Large intestine (tissue), 3 donors: Measurements from ENCODE around the gene NOXO1. TPM values are rescaled to one million over a fixed set of nuclear protein-coding genes. Genes with fewer than 3 reads are reported as not detected.
A peak's percentile ranks its signal among the peaks of the same experiment; 100 is the strongest.
"Not testable (repeated sequence)": the region's sequence is repeated elsewhere in the genome, so short reads cannot be mapped to it uniquely, and the experiment has no call there.

ENCODE experiments used
- DNase-seq, 2 donors: peaks; one replicate each; pipeline versions ENCODE4 v3.0.0 to v3.0.0-alpha.2; 2013
- H3K27ac ChIP-seq: one replicate; pipeline ENCODE4 v1.5.1; 2013; ENCODE audit warnings: low read length
- H3K27me3 ChIP-seq: 2 replicates; pipeline ENCODE4 v1.6.1; 2013; ENCODE audit warnings: low read length; ENCODE audit not compliant: control insufficient read depth, insufficient read depth
- H3K36me3 ChIP-seq: 2 replicates; pipeline ENCODE4 v1.6.1; 2013; ENCODE audit warnings: low read length; ENCODE audit not compliant: control insufficient read depth, insufficient read depth
- H3K4me1 ChIP-seq: one replicate; pipeline ENCODE4 v1.6.1; 2013; ENCODE audit warnings: low read length; ENCODE audit not compliant: control insufficient read depth, insufficient read depth
- H3K4me3 ChIP-seq: one replicate; pipeline ENCODE4 v1.5.1; 2013; ENCODE audit warnings: low read length
- H3K9me3 ChIP-seq: one replicate; pipeline ENCODE4 v1.6.1; 2013; ENCODE audit warnings: mild to moderate bottlenecking, low read depth, low read length, moderate library complexity; ENCODE audit not compliant: control insufficient read depth
- WGBS: methylation state at CpG from one replicate; pipeline ENCODE4 v1.1.5; 2013; ENCODE audit warnings: low lambda C conversion rate; ENCODE audit not compliant: insufficient coverage; 5-methylcytosine and 5-hydroxymethylcytosine counted together
- polyA plus RNA-seq: library from polyadenylated mRNA; unstranded; fragments of 120-200 nt; gene quantifications from one replicate; pipeline ENCODE4 v1.2.1, GENCODE V29; 2013

Gene NOXO1
- polyA plus RNA-seq, 1 donor: 2.8 TPM

GRCh38 chr16:1959269-1960039, 21.8 kb downstream of the NOXO1 start, which contains the start of gene NDUFB10:
NDUFB10 (plus strand) TSS chr16:1959538; CDS start chr16:1959625, 87 bp downstream.
- WGBS: no CpG with 5 or more reads among the region's 79 CpGs
- DNase-seq: peak; percentile 89 to 92
- peak within 1 kb of the TSS; percentile 100 for H3K4me3 ChIP-seq
- peaks cover 25% of the 10 kb centered on the region for H3K36me3 ChIP-seq
- peaks cover 3% of the 10 kb centered on the region for H3K9me3 ChIP-seq
- peak within 1 kb of the TSS; percentile 64 for H3K27ac ChIP-seq
- H3K27me3 ChIP-seq: peaks cover 6% of the 10 kb centered on the region
- peaks cover 28% of the 10 kb centered on the region for H3K4me1 ChIP-seq

- peaks cover 3% of the 10 kb centered on the region for H3K9me3 ChIP-seq
- peaks cover 28% of the 10 kb centered on the region for H3K4me1 ChIP-seq
- no peak for DNase-seq
- H3K27ac ChIP-seq: no peak overlapping the region
- peaks cover 25% of the 10 kb centered on the region for H3K36me3 ChIP-seq
- peaks cover 6% of the 10 kb centered on the region for H3K27me3 ChIP-seq
- no peak overlapping the region for H3K4me3 ChIP-seq
- 17% methylated on average over 3 of the region's 14 CpGs for WGBS
Observed at GRCh38 chr16:1958715-1959268, 22.5 kb downstream of the NOXO1 start.

- not testable (repeated sequence) for H3K27me3 ChIP-seq, H3K9me3 ChIP-seq, H3K4me3 ChIP-seq, DNase-seq, H3K27ac ChIP-seq
- no CpG with 5 or more reads among the region's 30 CpGs for WGBS
- Histone ChIP-seq H3K36me3 (peaks cover 24% of the 10 kb centered on the region), H3K4me1 (peaks cover 28% of the 10 kb centered on the region)
Observed at GRCh38 chr16:1958143-1958491, 23.2 kb downstream of the NOXO1 start.

GRCh38 chr16:1957434-1958142, 23.7 kb downstream of the NOXO1 start:
- not testable (repeated sequence) for H3K9me3 ChIP-seq, H3K4me3 ChIP-seq, H3K27me3 ChIP-seq, H3K27ac ChIP-seq, DNase-seq
- Histone ChIP-seq H3K4me1 (peaks cover 23% of the 10 kb centered on the region), H3K36me3 (peaks cover 19% of the 10 kb centered on the region)
- WGBS: no CpG with 5 or more reads among the region's 22 CpGs

GRCh38 chr16:1953734-1954133, 27.5 kb downstream of the NOXO1 start:
- no peak for DNase-seq

GRCh38 chr16:1950559-1950958, 30.7 kb downstream of the NOXO1 start:
- Histone ChIP-seq H3K36me3 (no peaks in the 10 kb centered on the region), H3K9me3 (no peaks in the 10 kb centered on the region), H3K4me1 (no peaks in the 10 kb centered on the region), H3K4me3 (no peak overlapping the region), H3K27ac (no peak overlapping the region), H3K27me3 (no peaks in the 10 kb centered on the region)
- no peak for DNase-seq
- WGBS: no CpG with 5 or more reads among the region's 19 CpGs

More at GRCh38 chr16:1953734-1954133, 27.5 kb downstream of the NOXO1 start:
- Histone ChIP-seq H3K27me3 (peaks cover 2% of the 10 kb centered on the region), H3K27ac (no peak overlapping the region), H3K36me3 (no peaks in the 10 kb centered on the region), H3K9me3 (peaks cover 3% of the 10 kb centered on the region), H3K4me1 (peaks cover 1% of the 10 kb centered on the region), H3K4me3 (no peak overlapping the region)
- no CpG with 5 or more reads among the region's 22 CpGs for WGBS

GRCh38 chr16:1950047-1950446, 31.2 kb downstream of the NOXO1 start:
- Histone ChIP-seq H3K9me3 (no peaks in the 10 kb centered on the region), H3K27ac (no peak overlapping the region), H3K27me3 (no peaks in the 10 kb centered on the region), H3K4me1 (no peaks in the 10 kb centered on the region), H3K4me3 (no peak overlapping the region), H3K36me3 (no peaks in the 10 kb centered on the region)
- no peak for DNase-seq
- WGBS: no CpG with 5 or more reads among the region's 7 CpGs

GRCh38 chr16:1949507-1949906, 31.8 kb downstream of the NOXO1 start:
- H3K4me3 ChIP-seq: no peak overlapping the region
- 87% methylated on average over 4 of the region's 11 CpGs for WGBS
- H3K27me3 ChIP-seq: no peaks in the 10 kb centered on the region
- no peak overlapping the region for H3K27ac ChIP-seq
- H3K36me3 ChIP-seq: no peaks in the 10 kb centered on the region
- no peak for DNase-seq
- no peaks in the 10 kb centered on the region for H3K9me3 ChIP-seq
- H3K4me1 ChIP-seq: no peaks in the 10 kb centered on the region

GRCh38 chr16:1947369-1947670, 33.9 kb downstream of the NOXO1 start:
- DNase-seq: no peak
- Histone ChIP-seq H3K27me3 (no peaks in the 10 kb centered on the region), H3K4me3 (no peak overlapping the region), H3K9me3 (peaks cover 2% of the 10 kb centered on the region), H3K4me1 (peaks cover 3% of the 10 kb centered on the region), H3K36me3 (no peaks in the 10 kb centered on the region), H3K27ac (no peak overlapping the region)
- no CpG with 5 or more reads among the region's 9 CpGs for WGBS

- no peak overlapping the region for H3K27ac ChIP-seq
- no peaks in the 10 kb centered on the region for H3K27me3 ChIP-seq
- DNase-seq: no peak
- H3K36me3 ChIP-seq: no peaks in the 10 kb centered on the region
- peaks cover 8% of the 10 kb centered on the region for H3K4me1 ChIP-seq
- H3K9me3 ChIP-seq: peaks cover 2% of the 10 kb centered on the region
- no peak overlapping the region for H3K4me3 ChIP-seq
- WGBS: no CpG with 5 or more reads among the region's 38 CpGs
Observed at GRCh38 chr16:1946495-1947368, 34.5 kb downstream of the NOXO1 start.
